OCI-LY3 (cell line): ENCODE results near the gene UBR7.

Source experiments
- H2AFZ ChIP-seq: fragments of 200-600, 300-600 bp; shearing (Covaris generic); 2 replicates; pipeline ENCODE4 v1.6.0; 2014; ENCODE audit warnings: antibody characterized with exemption, low read depth, low read length
- H3K27ac ChIP-seq: fragments of 200-600, 300-600 bp; sonication (generic); 2 replicates; pipeline ENCODE4 v1.5.1; 2014; ENCODE audit warnings: mild to moderate bottlenecking, low read length, moderate library complexity, mixed read lengths
- H3K27me3 ChIP-seq: fragments of 200-600, 300-600 bp; sonication (generic); 2 replicates; pipeline ENCODE4 v1.6.1; 2014; ENCODE audit warnings: low read depth, low read length, mixed read lengths
- H3K36me3 ChIP-seq: fragments of 200-600, 300-600 bp; sonication (generic); replicated peaks from 2 replicates; pipeline ENCODE3; 2014; ENCODE audit warnings: low read depth, low read length, mixed read lengths
- H3K4me1 ChIP-seq: fragments of 300-600, 200-600 bp; sonication (generic); 2 replicates; pipeline ENCODE4 v1.6.1; 2014; ENCODE audit warnings: low read length, mixed read lengths
- H3K4me2 ChIP-seq: fragments of 200-600, 300-600 bp; sonication (generic); 2 replicates; pipeline ENCODE4 v1.6.1; 2014; ENCODE audit warnings: low read length, mixed read lengths
- H3K4me3 ChIP-seq: fragments of 300-600, 200-600 bp; sonication (generic); 2 replicates; pipeline ENCODE4 v1.5.1; 2014; ENCODE audit warnings: antibody characterized with exemption, mild to moderate bottlenecking, low read length, moderate library complexity
- H3K79me2 ChIP-seq: fragments of 300-600, 200-600 bp; shearing (Covaris generic); 2 replicates; pipeline ENCODE4 v1.6.1; 2014; ENCODE audit warnings: mild to moderate bottlenecking, low read length, mixed read lengths
- H3K9ac ChIP-seq: fragments of 300-600, 200-600 bp; shearing (Covaris generic); 2 replicates; pipeline ENCODE4 v1.6.0; 2014; ENCODE audit warnings: mild to moderate bottlenecking, low read length, moderate library complexity
- H3K9me3 ChIP-seq: fragments of 200-600, 300-600 bp; shearing (Covaris generic); 2 replicates; pipeline ENCODE4 v1.6.1; 2014; ENCODE audit warnings: low read length, mixed read lengths; ENCODE audit not compliant: insufficient read depth
- H4K20me1 ChIP-seq: fragments of 200-600, 300-600 bp; sonication (generic); 2 replicates; pipeline ENCODE4 v1.6.1; 2016; ENCODE audit warnings: low read length, mixed read lengths; ENCODE audit not compliant: insufficient read depth
- EZH2phosphoT487 ChIP-seq: fragments of 200-600 bp; shearing (Covaris generic); IDR thresholded peaks from 2 replicates; pipeline ENCODE4 v1.6.1; 2018; ENCODE audit warnings: antibody characterized with exemption, mixed run types, low read depth
- TF ChIP-seq, protein P1 (sequence below): fragments of 200-600, 300-600 bp; sonication (generic); IDR thresholded peaks from 2 replicates; pipeline ENCODE4 v1.5.1; 2014; ENCODE audit warnings: antibody characterized with exemption, low read length, low read depth

The UBR7 gene

GRCh38 chr14:93249128-93249831 lies 42.2 kb downstream of the UBR7 start:
- no peak overlapping the region for H3K4me3 ChIP-seq
- H3K4me2 ChIP-seq: no peak overlapping the region
- no peak overlapping the region for H3K9ac ChIP-seq
- H3K9me3 ChIP-seq: no peaks in the 10 kb centered on the region
- H3K36me3 ChIP-seq: peaks cover 17% of the 10 kb centered on the region
- no peaks in the 10 kb centered on the region for H4K20me1 ChIP-seq
- no peaks in the 10 kb centered on the region for H3K79me2 ChIP-seq
- no peak for TF ChIP-seq EZH2phosphoT487
- TF ChIP-seq, protein P1, sequence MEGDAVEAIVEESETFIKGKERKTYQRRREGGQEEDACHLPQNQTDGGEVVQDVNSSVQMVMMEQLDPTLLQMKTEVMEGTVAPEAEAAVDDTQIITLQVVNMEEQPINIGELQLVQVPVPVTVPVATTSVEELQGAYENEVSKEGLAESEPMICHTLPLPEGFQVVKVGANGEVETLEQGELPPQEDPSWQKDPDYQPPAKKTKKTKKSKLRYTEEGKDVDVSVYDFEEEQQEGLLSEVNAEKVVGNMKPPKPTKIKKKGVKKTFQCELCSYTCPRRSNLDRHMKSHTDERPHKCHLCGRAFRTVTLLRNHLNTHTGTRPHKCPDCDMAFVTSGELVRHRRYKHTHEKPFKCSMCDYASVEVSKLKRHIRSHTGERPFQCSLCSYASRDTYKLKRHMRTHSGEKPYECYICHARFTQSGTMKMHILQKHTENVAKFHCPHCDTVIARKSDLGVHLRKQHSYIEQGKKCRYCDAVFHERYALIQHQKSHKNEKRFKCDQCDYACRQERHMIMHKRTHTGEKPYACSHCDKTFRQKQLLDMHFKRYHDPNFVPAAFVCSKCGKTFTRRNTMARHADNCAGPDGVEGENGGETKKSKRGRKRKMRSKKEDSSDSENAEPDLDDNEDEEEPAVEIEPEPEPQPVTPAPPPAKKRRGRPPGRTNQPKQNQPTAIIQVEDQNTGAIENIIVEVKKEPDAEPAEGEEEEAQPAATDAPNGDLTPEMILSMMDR: no peak
- no peaks in the 10 kb centered on the region for H3K27me3 ChIP-seq
- peaks cover 11% of the 10 kb centered on the region for H3K4me1 ChIP-seq
- no peak overlapping the region for H3K27ac ChIP-seq
- H2AFZ ChIP-seq: no peak overlapping the region

- H3K9ac ChIP-seq: no peak overlapping the region
- H2AFZ ChIP-seq: no peak overlapping the region
- no peak overlapping the region for H3K4me3 ChIP-seq
- H3K79me2 ChIP-seq: no peaks in the 10 kb centered on the region
- no peaks in the 10 kb centered on the region for H3K27me3 ChIP-seq
- no peaks in the 10 kb centered on the region for H4K20me1 ChIP-seq
- no peak overlapping the region for H3K27ac ChIP-seq
- peaks cover 12% of the 10 kb centered on the region for H3K36me3 ChIP-seq
- TF ChIP-seq, protein P1: no peak
- TF ChIP-seq EZH2phosphoT487: no peak
- no peaks in the 10 kb centered on the region for H3K4me1 ChIP-seq
- no peaks in the 10 kb centered on the region for H3K9me3 ChIP-seq
- H3K4me2 ChIP-seq: no peak overlapping the region
Measured at GRCh38 chr14:93262446-93262845, 55.4 kb downstream of the UBR7 start.

DNA sequence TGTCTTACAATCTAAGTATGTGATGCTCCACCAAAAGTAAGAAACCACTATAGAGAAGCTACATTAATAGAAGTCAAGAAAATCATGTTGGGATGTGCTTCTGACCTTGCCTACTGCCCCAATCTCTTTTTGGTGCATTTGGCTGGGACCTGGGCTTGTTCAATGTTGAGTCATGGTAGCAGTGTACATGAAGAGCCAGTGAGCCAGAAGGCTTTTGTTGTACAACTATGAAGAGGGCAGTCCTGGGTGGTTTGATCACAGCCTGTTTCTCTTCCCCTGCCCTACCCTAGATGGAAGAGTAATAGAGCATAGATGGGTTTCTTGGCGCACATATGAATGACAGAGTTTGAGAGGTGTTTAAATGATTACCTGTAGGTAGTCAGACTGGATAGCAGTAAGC lies 56.4 kb downstream of the UBR7 start:
- H3K27me3 ChIP-seq: no peaks in the 10 kb centered on the region
- peaks cover 12% of the 10 kb centered on the region for H3K36me3 ChIP-seq
- no peaks in the 10 kb centered on the region for H4K20me1 ChIP-seq
- no peaks in the 10 kb centered on the region for H3K4me1 ChIP-seq
- H3K27ac ChIP-seq: no peak overlapping the region
- H3K9ac ChIP-seq: no peak overlapping the region
- no peaks in the 10 kb centered on the region for H3K9me3 ChIP-seq
- H3K79me2 ChIP-seq: no peaks in the 10 kb centered on the region
- no peak overlapping the region for H3K4me3 ChIP-seq
- TF ChIP-seq, protein P1: no peak
- TF ChIP-seq EZH2phosphoT487: no peak
- H2AFZ ChIP-seq: no peak overlapping the region
- no peak overlapping the region for H3K4me2 ChIP-seq

GRCh38 chr14:93266127-93266526 lies 59.1 kb downstream of the UBR7 start:
- H2AFZ ChIP-seq: no peak overlapping the region
- no peak overlapping the region for H3K27ac ChIP-seq
- H3K4me1 ChIP-seq: no peaks in the 10 kb centered on the region
- H3K36me3 ChIP-seq: peaks cover 9% of the 10 kb centered on the region
- H3K27me3 ChIP-seq: no peaks in the 10 kb centered on the region
- H4K20me1 ChIP-seq: no peaks in the 10 kb centered on the region
- no peak overlapping the region for H3K9ac ChIP-seq
- TF ChIP-seq, protein P1: no peak
- no peak for TF ChIP-seq EZH2phosphoT487
- H3K9me3 ChIP-seq: no peaks in the 10 kb centered on the region
- H3K4me3 ChIP-seq: no peak overlapping the region
- no peak overlapping the region for H3K4me2 ChIP-seq
- H3K79me2 ChIP-seq: no peaks in the 10 kb centered on the region
